Lung (tissue), 12 donors: ENCODE results near the gene CBX5. TPM values are rescaled to one million over a fixed set of nuclear protein-coding genes. Genes with fewer than 3 reads are reported as not detected.

Source experiments
- ATAC-seq: fragments of 200-7000 bp; cut with Tn5 transposase; one replicate; pipeline ENCODE4 v1.9.1; 2020; ENCODE audit warnings: moderate number of reproducible peaks; ENCODE audit not compliant: insufficient read depth, low FRiP score
- DNase-seq, 3 donors: peaks; one replicate each; pipeline ENCODE4 v3.0.0-alpha.2; 2013 to 2017
- H3K27ac ChIP-seq, 2 donors: one replicate each; pipeline ENCODE4 v1.5.1; 2013; ENCODE audit warnings: mild to moderate bottlenecking in 2 of 2, moderate library complexity in 2 of 2, control low read depth in 1 of 2, inconsistent platforms in 1 of 2, low read depth in 1 of 2, low read length in 1 of 2
- H3K27me3 ChIP-seq, 3 donors: one replicate each; pipeline ENCODE4 v1.5.1; 2013; ENCODE audit warnings: low read length in 2 of 3; ENCODE audit not compliant: control insufficient read depth in 3 of 3, insufficient read depth in 3 of 3
- H3K36me3 ChIP-seq, 4 donors: one replicate each; pipeline ENCODE4 v1.5.1; 2013; ENCODE audit warnings: low read length in 4 of 4, mild to moderate bottlenecking in 1 of 4, moderate library complexity in 1 of 4; ENCODE audit not compliant: control insufficient read depth in 4 of 4, insufficient read depth in 4 of 4
- H3K4me1 ChIP-seq, 5 donors: one replicate each; pipeline ENCODE4 v1.5.1; 2013; ENCODE audit warnings: low read length in 5 of 5, mild to moderate bottlenecking in 2 of 5, moderate library complexity in 1 of 5; ENCODE audit not compliant: control insufficient read depth in 5 of 5, insufficient read depth in 5 of 5
- H3K4me3 ChIP-seq: one replicate; pipeline ENCODE4 v1.5.1; 2013; ENCODE audit warnings: mild to moderate bottlenecking, control low read depth, moderate library complexity
- H3K9ac ChIP-seq, 2 donors: one replicate each; pipeline ENCODE4 v1.5.1; 2013; ENCODE audit warnings: low read length in 2 of 2, control low read depth in 1 of 2; ENCODE audit not compliant: insufficient read depth in 1 of 2
- H3K9me3 ChIP-seq, 4 donors: one replicate each; pipeline ENCODE4 v1.5.1; 2013; ENCODE audit warnings: low read length in 3 of 4, mild to moderate bottlenecking in 1 of 4, moderate library complexity in 1 of 4; ENCODE audit not compliant: control insufficient read depth in 4 of 4, insufficient read depth in 3 of 4
- CTCF ChIP-seq: IDR thresholded peaks from 2 replicates; pipeline ENCODE4 v1.5.1; 2012; ENCODE audit warnings: mild to moderate bottlenecking; ENCODE audit errors: control extremely low read depth, extremely low read depth
- WGBS, 2 donors: extraction: QIAGEN DNeasy Blood & Tissue Kit; methylation state at CpG; one replicate each; pipeline ENCODE4 v1.1.7; 2013; 5-methylcytosine and 5-hydroxymethylcytosine counted together
- polyA plus RNA-seq, 2 donors: library from polyadenylated mRNA; stranded (reverse); fragments of 200-250 nt; gene quantifications; one replicate each; pipeline ENCODE4 v1.2.1, GENCODE V29; 2013
- total RNA-seq, 2 donors: library from RNA; depleted of rRNA in 1 of 2; stranded (reverse); fragments of >200 nt in 1 of 2; gene quantifications; one replicate each; pipeline ENCODE4 v1.2.1, GENCODE V29; 2014 to 2021
- donor health status: control.
- donor health status: control.
- donor health status: Bipolar disorder and iron deficiency.
- donor health status: healthy.
- donor health status: DM: yes; HTN: yes; CAD: no.

CBX5 gene
- total and polyA plus RNA-seq, 4 donors = 8.3 to 78.3 (median 30.3) TPM

GRCh38 chr12:54193434-54193833 is 86.5 kb downstream of the CBX5 start:
- WGBS, 2 donors = 55 to 65% methylated on average over 7 of the region's 7 CpGs
- peaks cover 6 to 23% (median 16%) of the 10 kb centered on the region in 3 donors for H3K27me3 ChIP-seq
- no peak overlapping the region for H3K27ac ChIP-seq
- H3K36me3 ChIP-seq = no peaks in the 10 kb centered on the region
- H3K9ac ChIP-seq = no peak overlapping the region
- no peaks in the 10 kb centered on the region for H3K9me3 ChIP-seq
- ATAC-seq (no peak), DNase-seq (no peak)
- peaks cover 0 to 25% (median 4%) of the 10 kb centered on the region in 5 donors for H3K4me1 ChIP-seq
- H3K4me3 ChIP-seq = no peak overlapping the region
- TF ChIP-seq CTCF = no peak

DNA sequence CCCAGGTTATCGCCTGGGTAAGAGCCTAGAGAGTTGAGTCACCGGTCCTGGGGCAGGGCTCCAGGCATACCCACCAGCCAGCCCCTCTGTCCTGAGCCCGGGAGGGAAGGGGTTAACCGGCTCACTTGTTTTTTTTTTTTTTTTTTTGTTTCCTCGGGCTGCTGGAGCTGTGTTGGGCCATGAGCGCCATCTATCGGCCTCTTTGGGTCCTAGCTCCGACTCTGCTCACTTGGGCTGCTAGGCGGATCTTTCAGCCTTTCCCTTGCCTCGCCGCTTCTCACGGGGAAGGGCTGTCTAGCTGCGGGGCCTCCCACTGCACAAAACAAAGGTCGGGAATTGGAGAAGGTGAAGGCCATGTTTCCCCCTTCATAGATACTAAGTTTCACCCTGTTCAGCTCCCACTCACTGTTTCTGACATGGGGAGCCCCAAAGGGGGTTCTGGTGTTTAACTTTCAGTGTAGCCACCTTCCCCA is 88.3 kb downstream of the CBX5 start:
- TF ChIP-seq CTCF = peak; percentile 85
- peak; percentile 73 for ATAC-seq

GRCh38 chr12:54191126-54191525 is 88.8 kb downstream of the CBX5 start:
- Histone ChIP-seq H3K4me3 (no peak overlapping the region), H3K27me3 (peaks cover 6 to 15% (median 6%) of the 10 kb centered on the region in 3 donors), H3K36me3 (peaks cover 0 to 11% (median 1%) of the 10 kb centered on the region in 4 donors), H3K9ac (no peak overlapping the region), H3K4me1 (peaks cover 2 to 17% (median 3%) of the 10 kb centered on the region in 5 donors), H3K27ac (no peak overlapping the region), H3K9me3 (no peaks in the 10 kb centered on the region)
- ATAC-seq (no peak), DNase-seq (no peak)
- 37 to 42% methylated on average over 4 of the region's 4 CpGs for WGBS, 2 donors
- TF ChIP-seq CTCF = no peak

More for the DNA sequence above, 88.3 kb downstream of the CBX5 start:
- WGBS, 2 donors = 0 to 1% methylated on average over 14 of the region's 14 CpGs
- no peak overlapping the region for H3K27ac ChIP-seq
- peaks cover 0 to 10% (median under 1%) of the 10 kb centered on the region in 4 donors for H3K36me3 ChIP-seq
- no peaks in the 10 kb centered on the region for H3K9me3 ChIP-seq
- H3K9ac ChIP-seq = no peak overlapping the region
- DNase-seq = peak; percentile 88 to 93 (median 92)
- peaks cover 6 to 16% (median 11%) of the 10 kb centered on the region in 3 donors for H3K27me3 ChIP-seq
- no peak overlapping the region for H3K4me3 ChIP-seq
- peaks cover 2 to 22% (median 4%) of the 10 kb centered on the region in 5 donors for H3K4me1 ChIP-seq

DNA sequence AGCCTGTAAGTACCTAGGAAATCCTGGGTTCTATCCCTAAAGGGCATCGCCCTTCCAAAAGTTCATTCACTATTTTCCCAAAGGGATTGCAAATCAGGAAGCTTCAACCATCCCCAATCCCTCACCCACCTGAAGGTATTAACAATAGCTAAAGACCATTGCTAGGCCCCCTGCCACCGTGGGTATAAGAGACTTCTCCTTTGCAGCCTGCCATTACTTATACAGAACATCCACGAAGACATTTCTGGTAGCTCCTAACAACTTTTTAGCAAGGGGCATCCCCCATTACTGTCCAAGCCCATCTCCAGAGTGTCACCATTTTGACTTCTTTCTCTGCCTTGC is 90.8 kb downstream of the CBX5 start:
- DNase-seq (no peak), ATAC-seq (no peak)
- H3K9me3 ChIP-seq = no peaks in the 10 kb centered on the region
- no peak for TF ChIP-seq CTCF
- peaks cover 0 to 6% (median 3%) of the 10 kb centered on the region in 5 donors for H3K4me1 ChIP-seq
- no peak overlapping the region for H3K27ac ChIP-seq
- no peak overlapping the region for H3K4me3 ChIP-seq
- peaks cover 0 to 11% (median 1%) of the 10 kb centered on the region in 4 donors for H3K36me3 ChIP-seq
- 22 to 26% methylated on average over 3 of the region's 3 CpGs for WGBS, 2 donors
- H3K27me3 ChIP-seq = peaks cover 0 to 8% (median 6%) of the 10 kb centered on the region in 3 donors
- no peak overlapping the region for H3K9ac ChIP-seq
